Kidney (tissue), 14 donors: ENCODE results near the gene TIGAR. TPM values are rescaled to one million over a fixed set of nuclear protein-coding genes. Genes with fewer than 3 reads are reported as not detected.

Source experiments
- DNase-seq, 5 donors: peaks; one replicate each; pipeline ENCODE4 v3.0.0-alpha.2; 2013 to 2020
- FAIRE-seq: peaks from 2 replicates; lab custom pipeline; 2012; peaks lifted over from hg19 to GRCh38; lab: Jason Lieb, UNC
- H3K27ac ChIP-seq, 2 donors: one replicate each; pipeline ENCODE4 v1.7.0; 2013; ENCODE audit warnings: low read depth in 2 of 2, low read length in 2 of 2, inconsistent platforms in 1 of 2
- H3K27me3 ChIP-seq: one replicate; pipeline ENCODE4 v1.7.1; 2013; ENCODE audit warnings: low read length, inconsistent platforms; ENCODE audit not compliant: control insufficient read depth, insufficient read depth
- H3K36me3 ChIP-seq, 3 donors: one replicate each; pipeline versions ENCODE4 v1.7.0 to v1.7.1; 2013; ENCODE audit warnings: low read length in 3 of 3, control low read depth in 1 of 3, inconsistent platforms in 1 of 3; ENCODE audit not compliant: insufficient read depth in 3 of 3, control insufficient read depth in 2 of 3
- H3K4me1 ChIP-seq, 3 donors: one replicate each; pipeline versions ENCODE4 v1.7.0 to v1.7.1; 2013; ENCODE audit warnings: low read length in 3 of 3, inconsistent platforms in 1 of 3, low read depth in 1 of 3; ENCODE audit not compliant: control insufficient read depth in 2 of 3, insufficient read depth in 2 of 3
- H3K4me3 ChIP-seq, 3 donors: one replicate each; pipeline versions ENCODE4 v1.7.0 to v1.8.1; 2013; ENCODE audit warnings: low read length in 3 of 3, control low read depth in 1 of 3, inconsistent platforms in 1 of 3
- H3K9ac ChIP-seq, 3 donors: one replicate each; pipeline versions ENCODE4 v1.7.0 to v1.7.1; 2013; ENCODE audit warnings: low read length in 3 of 3, control low read depth in 1 of 3, inconsistent platforms in 1 of 3
- H3K9me3 ChIP-seq, 3 donors: one replicate each; pipeline versions ENCODE4 v1.7.0 to v1.7.1; 2013; ENCODE audit warnings: low read length in 3 of 3, control low read depth in 1 of 3, inconsistent platforms in 1 of 3; ENCODE audit not compliant: control insufficient read depth in 2 of 3, insufficient read depth in 1 of 3
- CTCF ChIP-seq: IDR thresholded peaks from 3 replicates; pipeline ENCODE4 v1.5.1; 2012; ENCODE audit warnings: mild to moderate bottlenecking, moderate library complexity, borderline replicate concordance; ENCODE audit not compliant: insufficient read depth; ENCODE audit errors: extremely low read depth
- intact Hi-C: fragments of 100-400 bp; cut with DNase I; formaldehyde crosslinking; loops from one replicate; pipeline ENCODE4 v1.11.1; 2022
- polyA plus RNA-seq: library from polyadenylated mRNA; stranded (reverse); fragments of 350-450 nt; fragmentation: Illumina TruSeq; extraction: RNeasy Lipid Tissue Mini Kit (QIAGEN cat#74804); gene quantifications from one replicate; pipeline ENCODE4 v1.2.3, GENCODE V29; 2014; ENCODE audit warnings: low read depth, low replicate concordance; ENCODE audit not compliant: insufficient read depth
- total RNA-seq: library from RNA; stranded (reverse); fragmentation: NEBNext Ultra II Directional; extraction: Animal tissue kit (Norgen Biotek cat#: 25700); gene quantifications from one replicate; pipeline ENCODE4 v1.2.1, GENCODE V29; 2021
- donor health status: control.
- donor health status: control.
- donor health status: control.
- donor health status: control.
- donor health status: control.
- donor health status: DM: yes; HTN: yes; CAD: no.
- donor health status: Normal renal cell carcinoma (clear cell type).

Gene TIGAR
- total and polyA plus RNA-seq, 2 donors from 2014 or later, result 3.6 to 11.8 TPM

- no peak overlapping the region for H3K9ac ChIP-seq
- no peaks in the 10 kb centered on the region for H3K27me3 ChIP-seq
- DNase-seq (no peak), FAIRE-seq (no peak)
- intact Hi-C loops, result no loop called here
- no peaks in the 10 kb centered on the region for H3K36me3 ChIP-seq
- no peak overlapping the region for H3K27ac ChIP-seq
- H3K4me3 ChIP-seq, result no peak overlapping the region
- TF ChIP-seq CTCF, result no peak
- no peaks in the 10 kb centered on the region for H3K4me1 ChIP-seq
- H3K9me3 ChIP-seq, result no peaks in the 10 kb centered on the region
Measured at GRCh38 chr12:4386801-4387200, 65.8 kb downstream of the TIGAR start.

DNA sequence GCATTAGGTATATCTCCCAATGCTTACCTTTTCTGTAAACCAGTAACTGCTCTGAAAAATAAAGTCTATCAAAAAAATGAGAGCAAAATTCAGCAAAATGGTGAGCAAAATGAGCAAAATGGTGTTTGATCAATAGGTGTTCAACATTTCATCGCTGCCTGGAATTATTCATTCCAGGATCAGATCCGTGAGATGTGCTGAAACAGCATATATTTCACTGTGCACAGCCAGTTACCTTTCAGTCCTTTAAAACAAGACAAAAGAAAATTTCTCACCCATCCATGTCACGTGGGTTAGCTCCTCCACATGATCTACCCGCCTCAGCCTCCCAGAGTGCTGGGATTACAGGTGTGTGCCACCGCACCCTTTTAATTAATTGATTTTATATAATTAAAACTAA lies 66.6 kb downstream of the TIGAR start:
- DNase-seq (no peak), FAIRE-seq (no peak)
- no peaks in the 10 kb centered on the region for H3K27me3 ChIP-seq
- no peaks in the 10 kb centered on the region for H3K36me3 ChIP-seq
- no peaks in the 10 kb centered on the region for H3K4me1 ChIP-seq
- no peak overlapping the region for H3K9ac ChIP-seq
- no peak for TF ChIP-seq CTCF
- no peak overlapping the region for H3K4me3 ChIP-seq
- H3K9me3 ChIP-seq, result no peaks in the 10 kb centered on the region
- intact Hi-C loops, result no loop called here
- no peak overlapping the region for H3K27ac ChIP-seq

DNA sequence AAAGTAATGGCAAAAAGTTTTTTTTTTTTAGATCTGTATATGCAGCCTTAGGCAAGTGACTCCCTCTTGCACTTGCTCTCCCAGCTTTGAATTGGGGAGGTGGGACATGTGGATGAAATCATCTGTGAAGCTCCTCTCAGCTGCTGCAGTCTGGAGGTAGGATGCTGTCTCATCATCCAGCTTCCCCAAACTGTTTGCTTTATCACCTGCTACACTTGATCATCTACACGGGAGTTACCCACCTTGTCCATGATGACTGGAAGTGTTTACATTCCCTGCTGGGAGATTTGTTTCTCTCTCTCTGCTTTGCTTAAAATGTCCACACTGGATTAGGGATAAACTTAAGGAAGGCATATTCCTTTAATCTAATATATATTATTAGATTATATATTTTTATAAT lies 67.0 kb downstream of the TIGAR start:
- no peak overlapping the region for H3K9ac ChIP-seq
- no peak overlapping the region for H3K4me3 ChIP-seq
- no peaks in the 10 kb centered on the region for H3K27me3 ChIP-seq
- DNase-seq, result no peak
- intact Hi-C loops, result no loop called here
- no peak overlapping the region for H3K27ac ChIP-seq
- TF ChIP-seq CTCF, result no peak
- H3K4me1 ChIP-seq, result no peaks in the 10 kb centered on the region
- H3K36me3 ChIP-seq, result no peaks in the 10 kb centered on the region
- no peaks in the 10 kb centered on the region for H3K9me3 ChIP-seq
- FAIRE-seq, result no peak

- intact Hi-C loops, result no loop called here
- no peaks in the 10 kb centered on the region for H3K27me3 ChIP-seq
- DNase-seq (no peak), FAIRE-seq (no peak)
- no peak for TF ChIP-seq CTCF
- no peak overlapping the region for H3K27ac ChIP-seq
- H3K9ac ChIP-seq, result no peak overlapping the region
- H3K4me1 ChIP-seq, result no peaks in the 10 kb centered on the region
- H3K9me3 ChIP-seq, result no peaks in the 10 kb centered on the region
- H3K36me3 ChIP-seq, result no peaks in the 10 kb centered on the region
- no peak overlapping the region for H3K4me3 ChIP-seq
Measured at GRCh38 chr12:4388662-4389061, 67.6 kb downstream of the TIGAR start.
